K562 (cell line): ENCODE measurements around the gene UBE2H. TPM values are rescaled to one million over a fixed set of nuclear protein-coding genes. Genes with fewer than 3 reads are reported as not detected.

Experiments
- ARID1B ChIP-seq: fragments of 450-650 bp; IDR thresholded peaks from 2 replicates; pipeline ENCODE4 v1.6.1; 2016; ENCODE audit warnings: antibody characterized with exemption, mild to moderate bottlenecking, inconsistent platforms
- BMI1 ChIP-seq: fragments of 150-350 bp; IDR thresholded peaks from 2 replicates; pipeline ENCODE4 v1.6.1; 2014; ENCODE audit warnings: low read length
- CREB1 ChIP-seq, 2 experiments: sonication (generic) in 1 of 2; formaldehyde crosslinking in 1 of 2; IDR thresholded peaks; 2 replicates each; pipeline versions ENCODE4 v1.6.1 to v1.8.0; 2012 to 2022; ENCODE audit warnings: inconsistent platforms in 1 of 2, mild to moderate bottlenecking in 1 of 2, missing genetic modification reagents in 1 of 2, moderate library complexity in 1 of 2
- HDAC1 ChIP-seq, 2 experiments: fragments of 450-650 bp; IDR thresholded peaks; 2 replicates each; pipeline ENCODE4 v1.6.1; 2016 to 2017; ENCODE audit warnings: inconsistent platforms in 1 of 2, mild to moderate bottlenecking in 1 of 2, moderate library complexity in 1 of 2
- JUND ChIP-seq, 2 experiments: IDR thresholded peaks; 2 replicates in 1 of 2; 3 replicates in 1 of 2; pipeline ENCODE4 v1.6.1; 2011; ENCODE audit warnings: borderline replicate concordance in 2 of 2, low read depth in 2 of 2, low read length in 2 of 2, improper control_type of control experiment in 1 of 2, missing biosample characterization in 1 of 2, missing genetic modification characterization in 1 of 2, missing genetic modification reagents in 1 of 2
- KDM4B ChIP-seq, 2 experiments: fragments of 450-650 bp in 1 of 2; sonication (generic) in 1 of 2; IDR thresholded peaks; 2 replicates each; pipeline ENCODE4 v1.6.1; 2016 to 2017; ENCODE audit warnings: borderline replicate concordance in 2 of 2, antibody characterized with exemption in 1 of 2, low read depth in 1 of 2, mild to moderate bottlenecking in 1 of 2
- MAZ ChIP-seq, 2 experiments: fragments of 450-650 bp in 1 of 2; sonication (generic) in 1 of 2; formaldehyde crosslinking; IDR thresholded peaks in 1 of 2; conservative IDR thresholded peaks in 1 of 2; 2 replicates each; pipeline versions ENCODE4 v1.4.0 to v1.5.0; 2020; ENCODE audit warnings: mild to moderate bottlenecking in 1 of 2, missing genetic modification reagents in 1 of 2
- NBN ChIP-seq: fragments of 450-650 bp; IDR thresholded peaks from 2 replicates; pipeline ENCODE4 v1.6.1; 2016; ENCODE audit warnings: low read depth, mild to moderate bottlenecking
- NCOA4 ChIP-seq: fragments of 450-650 bp; IDR thresholded peaks from 2 replicates; pipeline ENCODE4 v1.6.1; 2018; ENCODE audit warnings: mild to moderate bottlenecking; ENCODE audit not compliant: partially characterized antibody
- NFIC ChIP-seq: fragments of 450-650 bp; IDR thresholded peaks from 2 replicates; pipeline ENCODE4 v1.6.1; 2017; ENCODE audit warnings: mild to moderate bottlenecking, inconsistent platforms
- NR2F6 ChIP-seq: fragments of 450-650 bp; formaldehyde crosslinking; IDR thresholded peaks from 2 replicates; pipeline ENCODE4 v1.4.0; 2020; ENCODE audit warnings: mild to moderate bottlenecking
- PCBP1 ChIP-seq: fragments of 200-400 bp; formaldehyde crosslinking; IDR thresholded peaks from 2 replicates; pipeline ENCODE4 v1.6.1; 2018; ENCODE audit warnings: mild to moderate bottlenecking, low read depth, low read length; ENCODE audit not compliant: poor library complexity, severe bottlenecking
- SMAD1 ChIP-seq: fragments of 150-350 bp; IDR thresholded peaks from 2 replicates; pipeline ENCODE4 v1.6.1; 2014; ENCODE audit warnings: low read length, low read depth; ENCODE audit not compliant: partially characterized antibody
- SRSF3 ChIP-seq: fragments of 200-400 bp; formaldehyde crosslinking; IDR thresholded peaks from 2 replicates; pipeline ENCODE4 v1.6.1; 2016; ENCODE audit warnings: mild to moderate bottlenecking, low read length, moderate library complexity; ENCODE audit not compliant: insufficient read depth
- SRSF9 ChIP-seq: fragments of 200-400 bp; formaldehyde crosslinking; IDR thresholded peaks from 2 replicates; pipeline ENCODE4 v1.6.1; 2017; ENCODE audit warnings: low read depth, low read length, borderline replicate concordance
- TARDBP ChIP-seq: fragments of 450-650 bp; IDR thresholded peaks from 2 replicates; pipeline ENCODE4 v1.6.1; 2016
- XRCC4 ChIP-seq: IDR thresholded peaks from one replicate; pipeline ENCODE4 v1.6.1; 2011; ENCODE audit not compliant: insufficient read depth, insufficient read length; ENCODE audit errors: extremely low read depth
- ZBTB7A ChIP-seq: IDR thresholded peaks from 2 replicates; pipeline ENCODE4 v1.6.1; 2011; ENCODE audit warnings: low read depth, mild to moderate bottlenecking, low read length, moderate library complexity, borderline replicate concordance; ENCODE audit not compliant: control insufficient read depth
- ZNF589 ChIP-seq: fragments of 200-800 bp; sonication (Bioruptor generic); IDR thresholded peaks from 2 replicates; pipeline ENCODE4 v1.6.1; 2016; ENCODE audit warnings: low read depth, missing genetic modification characterization, missing compliant biosample characterization
- polyA plus RNA-seq, 8 experiments: library from polyadenylated mRNA; depleted of rRNA in 4 of 8; stranded (reverse) in 5 of 8; unstranded in 3 of 8; fragments of >200 nt; fragmentation: Nextera tagmentation in 2 of 8; fragmentation: Illumina TruSeq in 1 of 8; extraction: Ambion mirVana in 2 of 8; extraction: Trizol in 1 of 8; gene quantifications; 2 replicates each; pipeline versions ENCODE4 v1.2.1 to v1.2.3, GENCODE V29; 2011 to 2014; ENCODE audit warnings: inconsistent platforms in 1 of 8, missing spikeins in 1 of 8
- total RNA-seq, 7 experiments: library from RNA; depleted of rRNA in 6 of 7; stranded (reverse); fragments of >200 nt in 6 of 7; fragmentation: Illumina TruSeq in 2 of 7; extraction: Trizol in 2 of 7; gene quantifications; 2 replicates each; pipeline versions ENCODE4 v1.2.1 to v1.2.3, GENCODE V29; 2011 to 2021; ENCODE audit warnings: low replicate concordance in 1 of 7
- TF ChIP-seq, protein P1 (sequence below): fragments of 250-450 bp; sonication (Bioruptor Pico); IDR thresholded peaks from 2 replicates; pipeline ENCODE4 v1.5.0; 2022; ENCODE audit warnings: mild to moderate bottlenecking
- TF ChIP-seq, protein P2 (sequence below): IDR thresholded peaks from 2 replicates; pipeline ENCODE4 v1.6.1; 2014; ENCODE audit warnings: antibody characterized with exemption
- TF ChIP-seq, protein P3 (sequence below): sonication (generic); formaldehyde crosslinking; IDR thresholded peaks from 2 replicates; pipeline ENCODE4 v1.8.1; 2022; ENCODE audit warnings: missing genetic modification reagents

The UBE2H gene
- total and polyA plus RNA-seq, 9 of the 15 experiments (the other 6 are each of a cell fraction or from before 2014, with no cell fraction given), result 6.3 to 33.0 (median 13.3) TPM

DNA sequence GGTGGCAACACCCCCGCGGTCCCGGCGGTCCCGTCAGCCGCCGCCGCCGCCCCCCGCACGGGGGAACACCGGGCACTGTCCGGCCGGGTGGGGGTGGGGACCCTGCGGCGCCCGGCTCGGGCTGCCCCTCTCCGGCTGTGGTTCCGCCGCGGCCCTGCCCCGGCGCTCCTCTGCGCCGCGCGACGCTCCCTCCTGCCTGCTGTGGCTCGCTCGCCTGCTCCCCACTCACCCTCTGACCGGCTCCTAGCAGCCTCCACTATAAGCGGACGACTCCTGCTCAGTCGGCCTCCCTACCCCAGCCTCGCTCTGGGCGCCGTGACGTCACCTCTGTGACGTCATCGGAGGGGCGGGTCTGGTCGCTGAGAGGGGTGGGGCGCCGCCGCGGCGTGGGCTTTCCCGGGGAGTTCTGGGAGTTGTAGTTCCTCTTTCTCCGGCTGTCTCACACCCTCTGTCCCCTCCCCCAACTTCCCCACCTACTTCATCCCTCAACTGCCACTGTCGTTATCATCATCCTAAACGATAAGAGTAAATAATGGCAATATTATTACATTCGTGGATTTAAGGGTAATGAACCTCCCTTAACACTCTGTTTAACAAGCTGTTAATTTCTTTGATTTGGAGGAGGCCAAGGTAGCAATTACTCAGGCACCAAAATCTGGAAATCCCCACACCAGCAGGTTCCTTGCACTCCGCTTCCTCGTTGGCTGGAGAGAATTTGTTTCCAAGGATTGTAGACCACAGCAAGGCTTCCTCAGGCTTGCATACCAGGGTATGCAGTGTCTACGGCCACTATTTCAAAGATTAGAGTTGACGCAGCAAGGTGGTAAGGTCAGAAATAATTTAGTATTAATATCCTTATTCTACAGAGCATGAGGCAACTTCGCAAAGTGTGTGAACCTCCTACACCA lies at the start of gene UBE2H (continued):
- TF ChIP-seq, protein P1, sequence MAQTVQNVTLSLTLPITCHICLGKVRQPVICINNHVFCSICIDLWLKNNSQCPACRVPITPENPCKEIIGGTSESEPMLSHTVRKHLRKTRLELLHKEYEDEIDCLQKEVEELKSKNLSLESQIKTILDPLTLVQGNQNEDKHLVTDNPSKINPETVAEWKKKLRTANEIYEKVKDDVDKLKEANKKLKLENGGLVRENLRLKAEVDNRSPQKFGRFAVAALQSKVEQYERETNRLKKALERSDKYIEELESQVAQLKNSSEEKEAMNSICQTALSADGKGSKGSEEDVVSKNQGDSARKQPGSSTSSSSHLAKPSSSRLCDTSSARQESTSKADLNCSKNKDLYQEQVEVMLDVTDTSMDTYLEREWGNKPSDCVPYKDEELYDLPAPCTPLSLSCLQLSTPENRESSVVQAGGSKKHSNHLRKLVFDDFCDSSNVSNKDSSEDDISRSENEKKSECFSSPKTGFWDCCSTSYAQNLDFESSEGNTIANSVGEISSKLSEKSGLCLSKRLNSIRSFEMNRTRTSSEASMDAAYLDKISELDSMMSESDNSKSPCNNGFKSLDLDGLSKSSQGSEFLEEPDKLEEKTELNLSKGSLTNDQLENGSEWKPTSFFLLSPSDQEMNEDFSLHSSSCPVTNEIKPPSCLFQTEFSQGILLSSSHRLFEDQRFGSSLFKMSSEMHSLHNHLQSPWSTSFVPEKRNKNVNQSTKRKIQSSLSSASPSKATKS (CRISPR knock-in tag), result no peak
- TF ChIP-seq NCOA4, result no peak
- TF ChIP-seq ZNF589 (CRISPR knock-in tag), result peak; percentile 95
- TF ChIP-seq NBN, result peak; percentile 100
- peak; percentile 50; the same call in 1 of the 2 replicates for TF ChIP-seq NFIC
- peak; percentile 95 for TF ChIP-seq PCBP1
- TF ChIP-seq JUND (IDR thresholded peaks at IDR 0.05; ENCODE audit: borderline replicate concordance, low read depth, low read length), result peak; percentile 99
- peak; percentile 95 for TF ChIP-seq JUND (tag; IDR thresholded peaks at IDR 0.05; ENCODE audit: borderline replicate concordance, low read depth, low read length)
- TF ChIP-seq CREB1 (IDR thresholded peaks at IDR 0.05), result peak; percentile 98
- peak; percentile 98 for TF ChIP-seq CREB1 (CRISPR knock-in tag; IDR thresholded peaks at IDR 0.05)
- TF ChIP-seq, protein P2, sequence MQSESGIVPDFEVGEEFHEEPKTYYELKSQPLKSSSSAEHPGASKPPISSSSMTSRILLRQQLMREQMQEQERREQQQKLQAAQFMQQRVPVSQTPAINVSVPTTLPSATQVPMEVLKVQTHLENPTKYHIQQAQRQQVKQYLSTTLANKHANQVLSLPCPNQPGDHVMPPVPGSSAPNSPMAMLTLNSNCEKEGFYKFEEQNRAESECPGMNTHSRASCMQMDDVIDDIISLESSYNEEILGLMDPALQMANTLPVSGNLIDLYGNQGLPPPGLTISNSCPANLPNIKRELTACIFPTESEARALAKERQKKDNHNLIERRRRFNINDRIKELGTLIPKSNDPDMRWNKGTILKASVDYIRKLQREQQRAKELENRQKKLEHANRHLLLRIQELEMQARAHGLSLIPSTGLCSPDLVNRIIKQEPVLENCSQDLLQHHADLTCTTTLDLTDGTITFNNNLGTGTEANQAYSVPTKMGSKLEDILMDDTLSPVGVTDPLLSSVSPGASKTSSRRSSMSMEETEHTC, result no peak
- no peak; the same call in none of the 2 replicates for TF ChIP-seq TARDBP
- no peak for TF ChIP-seq BMI1
- TF ChIP-seq SRSF9, result no peak
- TF ChIP-seq HDAC1 (IDR thresholded peaks at IDR 0.05), result no peak; a peak in 2 of 4 replicates
- peak; percentile 94 to 96; a peak in 3 of 4 replicates for TF ChIP-seq MAZ (CRISPR knock-in tag; conservative IDR thresholded peaks at IDR 0.05 in 1 of 2, IDR thresholded peaks at IDR 0.05 in 1 of 2)
- peak; percentile 25 for TF ChIP-seq SMAD1
- 0 out of 2 replicates have a peak, but pooled peaks have one; percentile 7 for TF ChIP-seq NR2F6
- peak in 1 of 2 experiments; percentile 60; a peak in 1 of 4 replicates for TF ChIP-seq KDM4B (IDR thresholded peaks at IDR 0.05; ENCODE audit: borderline replicate concordance in 2 of 2, low read depth in 1 of 2)
- TF ChIP-seq SRSF3, result no peak
- no peak for TF ChIP-seq XRCC4
- peak; percentile 10 for TF ChIP-seq ARID1B
- TF ChIP-seq ZBTB7A, result peak; percentile 82; the same call in 1 of the 2 replicates
- TF ChIP-seq, protein P3, sequence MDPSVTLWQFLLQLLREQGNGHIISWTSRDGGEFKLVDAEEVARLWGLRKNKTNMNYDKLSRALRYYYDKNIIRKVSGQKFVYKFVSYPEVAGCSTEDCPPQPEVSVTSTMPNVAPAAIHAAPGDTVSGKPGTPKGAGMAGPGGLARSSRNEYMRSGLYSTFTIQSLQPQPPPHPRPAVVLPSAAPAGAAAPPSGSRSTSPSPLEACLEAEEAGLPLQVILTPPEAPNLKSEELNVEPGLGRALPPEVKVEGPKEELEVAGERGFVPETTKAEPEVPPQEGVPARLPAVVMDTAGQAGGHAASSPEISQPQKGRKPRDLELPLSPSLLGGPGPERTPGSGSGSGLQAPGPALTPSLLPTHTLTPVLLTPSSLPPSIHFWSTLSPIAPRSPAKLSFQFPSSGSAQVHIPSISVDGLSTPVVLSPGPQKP (CRISPR knock-in tag), result no peak
